CD4-positive, alpha-beta T cell (primary cell): ENCODE data around the gene PAIP2. TPM values are rescaled to one million over a fixed set of nuclear protein-coding genes. Genes with fewer than 3 reads are reported as not detected.

Source experiments
- ATAC-seq: fragments of 200-7000 bp; cut with Tn5 transposase; one replicate; pipeline ENCODE4 v1.10.0; 2022; ENCODE audit warnings: mild to moderate bottlenecking; ENCODE audit not compliant: poor library complexity
- CTCF ChIA-PET: fragments of 350-600 bp; sonication (Branson Sonifier 250); formaldehyde crosslinking; loops from one replicate; lab custom pipeline; 2021; ENCODE audit warnings: antibody characterized with exemption, inconsistent platforms; lab: Charles Lee
- POLR2A ChIA-PET: fragments of 350-600 bp; sonication (Branson Sonifier 250); formaldehyde crosslinking; loops from one replicate; lab custom pipeline; 2021; ENCODE audit warnings: antibody characterized with exemption, inconsistent platforms; lab: Charles Lee
- DNase-seq, 14 experiments: peaks; one replicate each; pipeline ENCODE4 v3.0.0-alpha.2; 2013 to 2020; ENCODE audit warnings: mixed read lengths in 2 of 14
- H3K27ac ChIP-seq, 2 donors: one replicate each; pipeline versions ENCODE4 v1.5.1 to v1.7.0; 2013; ENCODE audit warnings: low read length in 2 of 2, low read depth in 1 of 2, mild to moderate bottlenecking in 1 of 2
- H3K27me3 ChIP-seq, 2 experiments: 1 replicate in 1 of 2; 2 replicates in 1 of 2; pipeline versions ENCODE4 v1.6.1 to v1.7.0; 2013; ENCODE audit warnings: low read length in 2 of 2, control low read depth in 1 of 2, mild to moderate bottlenecking in 1 of 2, moderate library complexity in 1 of 2; ENCODE audit not compliant: insufficient read depth in 2 of 2, control insufficient read depth in 1 of 2
- H3K36me3 ChIP-seq: one replicate; pipeline ENCODE4 v1.6.1; 2013; ENCODE audit warnings: low read length, control low read depth; ENCODE audit not compliant: insufficient read depth
- H3K4me1 ChIP-seq: one replicate; pipeline ENCODE4 v1.6.1; 2013; ENCODE audit warnings: low read length, control low read depth; ENCODE audit not compliant: insufficient read depth
- H3K4me3 ChIP-seq: one replicate; pipeline ENCODE4 v1.5.1; 2013; ENCODE audit warnings: mild to moderate bottlenecking, low read length, moderate library complexity
- H3K9me3 ChIP-seq, 2 experiments: 1 replicate in 1 of 2; 2 replicates in 1 of 2; pipeline versions ENCODE4 v1.6.1 to v1.7.0; 2013; ENCODE audit warnings: low read length in 2 of 2, mild to moderate bottlenecking in 2 of 2, control low read depth in 1 of 2, moderate library complexity in 1 of 2; ENCODE audit not compliant: control insufficient read depth in 1 of 2, insufficient read depth in 1 of 2
- H3K27ac Mint-ChIP-seq: one replicate; pipeline ENCODE4 v1.8.0; 2020; ENCODE audit warnings: mixed read lengths
- H3K27me3 Mint-ChIP-seq: one replicate; pipeline ENCODE4 v1.8.0; 2021; ENCODE audit warnings: mixed read lengths
- H3K36me3 Mint-ChIP-seq: one replicate; pipeline ENCODE4 v1.8.0; 2021; ENCODE audit warnings: low read depth, mixed read lengths
- H3K4me1 Mint-ChIP-seq: one replicate; pipeline ENCODE4 v1.8.0; 2021; ENCODE audit warnings: low read depth, mixed read lengths
- H3K4me3 Mint-ChIP-seq: one replicate; pipeline ENCODE4 v1.8.0; 2020; ENCODE audit warnings: mild to moderate bottlenecking, mixed read lengths
- H3K9me3 Mint-ChIP-seq: one replicate; pipeline ENCODE4 v1.8.0; 2020; ENCODE audit warnings: mixed read lengths
- CTCF ChIP-seq: fragments of 200-600 bp; IDR thresholded peaks from one replicate; pipeline ENCODE4 v1.8.0; 2022; ENCODE audit warnings: antibody characterized with exemption, mild to moderate bottlenecking
- intact Hi-C, 2 experiments: fragments of 100-400 bp; cut with DNase I in 1 of 2; cut with micrococcal nuclease in 1 of 2; formaldehyde crosslinking; loops; one replicate each; pipeline versions ENCODE4 v1.15.1 to v1.9.0; 2023 to 2025; cut with DNase I, micrococcal nuclease
- total RNA-seq, 174 experiments: library from RNA in 2 of 174; stranded (reverse) in 2 of 174; gene quantifications; one replicate each; pipeline ENCODE4 v1.2.3 and lab custom pipeline; 2021 to 2026

PAIP2 gene
- total RNA-seq, 2 experiments from 2014 or later = 151 to 156 TPM

- Histone ChIP-seq H3K27ac (no peak overlapping the region), H3K4me1 (peaks cover 6% of the 10 kb centered on the region), H3K4me3 (no peak overlapping the region), H3K36me3 (peaks cover 45% of the 10 kb centered on the region), H3K9me3 (no peaks in the 10 kb centered on the region), H3K27me3 (no peaks in the 10 kb centered on the region)
- Mint-ChIP-seq H3K27ac (no peak overlapping the region), H3K9me3 (no peaks in the 10 kb centered on the region), H3K27me3 (no peaks in the 10 kb centered on the region), H3K4me1 (peaks cover 29% of the 10 kb centered on the region), H3K36me3 (peaks cover 70% of the 10 kb centered on the region), H3K4me3 (no peak overlapping the region)
- intact Hi-C loops = no loop called here
- no peak for TF ChIP-seq CTCF
- ATAC-seq = no peak
- CTCF ChIA-PET = interaction anchor here (0.9 kb wide), 1 partner anchor 11 kb away, joined by 3 read pairs; no protein-coding TSS in a partner anchor
- no peak for DNase-seq
- POLR2A ChIA-PET = interaction anchor here (0.6 to 2.4 kb wide), 3 partner anchors 19 to 98 kb away, joined by 3 to 10 read pairs (median 4); partner anchors contain the start of gene PAIP2
These were observed 20.3 kb downstream of the PAIP2 start for GRCh38 chr5:139361835-139362429.

GRCh38 chr5:139363937-139364336 is 22.3 kb downstream of the PAIP2 start:
- H3K27ac Mint-ChIP-seq = no peak overlapping the region
- H3K27me3 Mint-ChIP-seq = no peaks in the 10 kb centered on the region
- Histone ChIP-seq H3K27me3 (no peaks in the 10 kb centered on the region), H3K9me3 (no peaks in the 10 kb centered on the region), H3K4me3 (no peak overlapping the region), H3K36me3 (peaks cover 52% of the 10 kb centered on the region), H3K27ac (no peak overlapping the region), H3K4me1 (peaks cover 6% of the 10 kb centered on the region)
- POLR2A ChIA-PET = interaction anchor here (0.9 to 2.4 kb wide), 3 partner anchors 22 to 42 kb away, joined by 5 to 10 read pairs (median 5); partner anchors contain the start of gene PAIP2
- intact Hi-C loops = no loop called here
- ATAC-seq (no peak), DNase-seq (no peak)
- no peak for TF ChIP-seq CTCF
- CTCF ChIA-PET = no interaction called here
- peaks cover 13% of the 10 kb centered on the region for H3K4me1 Mint-ChIP-seq
- H3K9me3 Mint-ChIP-seq = no peaks in the 10 kb centered on the region
- no peak overlapping the region for H3K4me3 Mint-ChIP-seq
- H3K36me3 Mint-ChIP-seq = peaks cover 72% of the 10 kb centered on the region

GRCh38 chr5:139364466-139364865 is 22.8 kb downstream of the PAIP2 start:
- H3K27ac ChIP-seq = no peak overlapping the region
- Mint-ChIP-seq H3K36me3 (peaks cover 76% of the 10 kb centered on the region), H3K27ac (no peak overlapping the region), H3K27me3 (no peaks in the 10 kb centered on the region), H3K9me3 (no peaks in the 10 kb centered on the region), H3K4me3 (no peak overlapping the region), H3K4me1 (peaks cover 13% of the 10 kb centered on the region)
- H3K9me3 ChIP-seq = no peaks in the 10 kb centered on the region
- POLR2A ChIA-PET = interaction anchor here (0.9 to 2.1 kb wide), 2 partner anchors 22 to 42 kb away, joined by 5 read pairs; partner anchors contain the start of gene PAIP2
- ATAC-seq (no peak), DNase-seq (no peak)
- H3K4me3 ChIP-seq = no peak overlapping the region
- intact Hi-C loops = no loop called here
- H3K36me3 ChIP-seq = peaks cover 56% of the 10 kb centered on the region
- no peak for TF ChIP-seq CTCF
- H3K27me3 ChIP-seq = no peaks in the 10 kb centered on the region
- CTCF ChIA-PET = no interaction called here
- peaks cover 6% of the 10 kb centered on the region for H3K4me1 ChIP-seq
